K562 (cell line): ENCODE measurements around the gene PLAAT5.

Source experiments
- E2F1 ChIP-seq: sonication (generic); formaldehyde crosslinking; IDR thresholded peaks from 2 replicates; pipeline ENCODE4 v1.8.1; 2023; ENCODE audit warnings: mild to moderate bottlenecking, missing genetic modification reagents, moderate library complexity
- FOSL1 ChIP-seq: fragments of 200-800 bp; sonication (Bioruptor generic); conservative IDR thresholded peaks from 2 replicates; pipeline ENCODE4 v1.6.1; 2016; ENCODE audit warnings: missing genetic modification characterization, missing compliant biosample characterization
- FOXM1 ChIP-seq, 2 experiments: fragments of 450-650 bp in 1 of 2; sonication (generic) in 1 of 2; formaldehyde crosslinking in 1 of 2; IDR thresholded peaks; 2 replicates each; pipeline versions ENCODE4 v1.6.1 to v1.9.0; 2017 to 2022; ENCODE audit warnings: low read depth in 2 of 2, mild to moderate bottlenecking in 2 of 2, missing genetic modification reagents in 1 of 2, moderate library complexity in 1 of 2
- FOXP1 ChIP-seq: sonication (generic); formaldehyde crosslinking; IDR thresholded peaks from 2 replicates; pipeline ENCODE4 v1.8.0; 2022; ENCODE audit warnings: mild to moderate bottlenecking, missing genetic modification reagents
- MAFF ChIP-seq: IDR thresholded peaks from 2 replicates; pipeline ENCODE4 v1.6.1; 2012; ENCODE audit warnings: low read length, improper control_type of control experiment
- MYC ChIP-seq, 2 experiments: fragments of 250-450 bp in 1 of 2; sonication (Bioruptor Pico) in 1 of 2; IDR thresholded peaks; 2 replicates each; pipeline versions ENCODE4 v1.5.1 to v1.6.1; 2012 to 2021; ENCODE audit warnings: low read depth in 2 of 2, borderline replicate concordance in 1 of 2, improper control_type of control experiment in 1 of 2, low read length in 1 of 2, mild to moderate bottlenecking in 1 of 2, moderate library complexity in 1 of 2
- POLR2A ChIP-seq: fragments of 450-650 bp; conservative IDR thresholded peaks from 2 replicates; pipeline ENCODE4 v1.6.1; 2016
- SIN3A ChIP-seq, 2 experiments: fragments of 150-350 bp in 1 of 2; IDR thresholded peaks; 2 replicates each; pipeline ENCODE4 v1.6.1; 2011 to 2016; ENCODE audit warnings: borderline replicate concordance in 2 of 2, low read depth in 2 of 2, low read length in 2 of 2, mild to moderate bottlenecking in 2 of 2, moderate library complexity in 2 of 2; ENCODE audit not compliant: control insufficient read depth in 1 of 2
- ZBTB1 ChIP-seq: sonication (generic); formaldehyde crosslinking; IDR thresholded peaks from 2 replicates; pipeline ENCODE4 v1.8.1; 2023; ENCODE audit warnings: missing genetic modification reagents, low read depth, mild to moderate bottlenecking, borderline replicate concordance

GRCh38 chr11:63462137-63462536, 28.8 kb downstream of the PLAAT5 start:
- TF ChIP-seq POLR2A (no peak), MAFF (no peak), FOXP1 (no peak), ZBTB1 (CRISPR knock-in tag) (no peak), E2F1 (CRISPR knock-in tag) (no peak), FOXM1 (IDR thresholded peaks at IDR 0.05; ENCODE audit: low read depth) (no peak), FOXM1 (CRISPR knock-in tag; IDR thresholded peaks at IDR 0.05; ENCODE audit: low read depth) (no peak), FOSL1 (no peak), MYC (IDR thresholded peaks at IDR 0.05; ENCODE audit: low read depth, low read length) (no peak), MYC (CRISPR knock-in tag; IDR thresholded peaks at IDR 0.05; ENCODE audit: borderline replicate concordance, low read depth) (no peak), SIN3A (IDR thresholded peaks at IDR 0.05; ENCODE audit: borderline replicate concordance in 2 of 2, control insufficient read depth in 1 of 2, low read depth in 2 of 2, low read length in 2 of 2) (no peak)
